Stimulated activated naive CD4-positive, alpha-beta T cell (primary cell): ENCODE data around the gene CDC42BPA.

Source experiments
- DNase-seq, 6 experiments: peaks; one replicate each; lab custom pipeline; 2025; lab: John Stamatoyannopoulos, UW

The CDC42BPA gene

DNA sequence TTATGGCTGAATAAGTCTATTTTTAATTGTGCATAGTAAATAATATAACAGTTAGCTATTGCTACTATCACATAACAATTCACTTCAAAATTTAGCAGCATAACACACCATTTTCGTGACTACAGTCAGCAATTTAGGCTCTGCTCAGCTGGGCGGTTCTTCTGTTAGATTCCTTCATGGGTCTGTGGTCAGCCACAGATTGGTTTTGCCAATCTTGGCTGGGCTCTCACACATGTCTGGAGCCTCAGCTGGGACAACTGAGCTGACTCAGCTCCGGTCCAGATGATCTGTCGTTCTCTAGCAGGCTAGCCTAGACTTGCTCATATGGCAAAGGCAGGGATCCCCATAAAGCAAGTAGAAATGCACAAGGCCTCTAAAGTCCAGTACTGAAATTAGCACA is 15.1 kb upstream of the CDC42BPA start:
- no peak for DNase-seq

DNA sequence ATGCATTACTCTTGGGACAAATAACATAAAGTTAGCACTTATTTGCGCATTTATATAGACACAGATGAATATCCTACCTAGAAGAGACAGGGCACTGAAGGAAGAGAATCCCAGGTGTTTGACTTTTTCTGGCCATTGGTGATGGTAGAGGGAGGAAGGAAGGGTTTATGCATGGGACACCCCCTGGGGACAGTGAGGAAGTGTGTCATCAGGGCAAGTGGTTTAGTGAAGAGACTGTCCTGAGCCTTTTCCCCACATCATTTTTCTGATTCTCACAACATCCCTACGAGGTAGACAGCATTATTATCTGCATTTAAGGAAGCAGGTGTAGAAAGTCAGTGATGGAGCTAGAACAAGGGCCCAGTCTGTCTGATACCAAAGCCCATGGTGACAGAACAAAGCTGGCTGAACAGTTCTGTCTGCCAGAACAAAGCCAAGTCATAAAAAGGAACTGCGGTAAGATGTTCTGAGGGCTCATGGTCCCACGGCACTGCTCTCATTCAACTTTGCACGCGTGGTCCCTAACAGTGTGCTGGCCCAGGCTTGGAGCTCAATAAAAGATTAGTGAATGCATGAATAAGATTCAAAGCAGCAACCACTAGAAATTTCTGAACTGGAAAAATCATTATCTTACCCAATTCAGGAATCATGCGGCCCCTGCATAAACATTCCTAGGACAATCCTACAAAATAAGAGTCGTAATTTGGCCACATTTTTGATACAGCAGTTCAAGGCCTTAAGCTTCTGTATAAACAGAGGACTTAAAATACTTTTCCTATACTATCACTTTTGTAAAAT is 12.2 kb upstream of the CDC42BPA start:
- DNase-seq: no peak

DNA sequence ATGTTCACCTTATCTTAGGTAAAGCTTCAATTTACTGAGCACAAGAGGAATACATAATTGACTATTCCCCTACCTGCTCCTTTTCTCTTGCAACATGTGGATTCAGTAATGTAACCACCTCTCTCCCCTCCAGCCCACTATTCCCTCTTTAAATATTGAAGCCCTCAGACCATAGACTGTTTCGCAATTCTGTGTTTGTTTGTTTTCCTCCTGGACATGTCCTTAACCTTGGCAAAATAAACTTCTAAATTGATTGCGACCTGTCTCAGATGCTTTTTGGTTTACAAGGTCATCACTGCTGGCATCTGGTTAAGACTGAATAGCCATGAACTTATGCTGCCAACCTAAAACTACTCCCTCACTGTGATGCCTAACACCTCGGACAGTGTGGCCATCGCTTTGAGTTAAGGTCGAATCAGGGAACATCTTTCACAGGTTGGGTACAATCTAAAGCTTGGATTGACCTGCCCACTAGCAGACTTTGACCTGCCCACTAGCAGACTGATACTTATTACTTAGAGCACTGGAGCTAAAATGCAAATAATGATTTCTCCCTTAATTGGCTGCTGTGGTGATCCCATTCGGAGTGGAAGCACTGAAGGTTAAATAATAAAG is 10.2 kb upstream of the CDC42BPA start:
- no peak for DNase-seq

DNA sequence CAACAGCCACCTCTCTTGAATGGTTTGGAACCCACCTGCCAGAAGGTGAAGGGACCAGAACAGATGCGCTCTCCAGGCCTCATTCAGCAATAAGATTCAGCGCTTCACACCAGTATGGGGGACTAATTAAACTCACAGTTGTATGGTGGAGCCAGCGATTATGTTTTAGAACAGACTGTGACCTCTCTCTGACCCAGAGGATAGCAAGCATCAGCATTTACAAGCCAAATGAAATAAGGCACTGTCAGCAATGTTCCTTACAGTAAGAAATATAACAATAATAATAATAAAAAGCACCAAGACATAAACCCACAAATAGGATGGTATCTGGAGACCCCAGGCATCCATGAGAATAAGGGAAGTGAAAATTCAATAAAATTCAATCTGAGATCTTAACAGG is 6.9 kb upstream of the CDC42BPA start:
- no peak for DNase-seq

DNA sequence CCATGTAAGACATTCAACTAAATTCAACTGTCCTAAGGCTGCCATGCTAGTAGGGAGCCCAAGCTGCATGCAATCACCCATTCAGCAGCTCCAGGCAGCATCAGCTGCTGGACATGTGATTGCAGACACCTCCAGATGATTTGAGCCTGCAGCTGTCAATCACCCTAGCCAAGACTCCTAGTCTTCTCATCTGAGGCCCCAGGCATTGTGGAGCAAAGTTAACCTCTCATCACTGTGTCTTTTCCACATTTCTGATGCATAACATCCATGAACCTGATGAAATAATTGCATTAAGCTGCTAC is 5.6 kb upstream of the CDC42BPA start:
- DNase-seq: no peak

DNA sequence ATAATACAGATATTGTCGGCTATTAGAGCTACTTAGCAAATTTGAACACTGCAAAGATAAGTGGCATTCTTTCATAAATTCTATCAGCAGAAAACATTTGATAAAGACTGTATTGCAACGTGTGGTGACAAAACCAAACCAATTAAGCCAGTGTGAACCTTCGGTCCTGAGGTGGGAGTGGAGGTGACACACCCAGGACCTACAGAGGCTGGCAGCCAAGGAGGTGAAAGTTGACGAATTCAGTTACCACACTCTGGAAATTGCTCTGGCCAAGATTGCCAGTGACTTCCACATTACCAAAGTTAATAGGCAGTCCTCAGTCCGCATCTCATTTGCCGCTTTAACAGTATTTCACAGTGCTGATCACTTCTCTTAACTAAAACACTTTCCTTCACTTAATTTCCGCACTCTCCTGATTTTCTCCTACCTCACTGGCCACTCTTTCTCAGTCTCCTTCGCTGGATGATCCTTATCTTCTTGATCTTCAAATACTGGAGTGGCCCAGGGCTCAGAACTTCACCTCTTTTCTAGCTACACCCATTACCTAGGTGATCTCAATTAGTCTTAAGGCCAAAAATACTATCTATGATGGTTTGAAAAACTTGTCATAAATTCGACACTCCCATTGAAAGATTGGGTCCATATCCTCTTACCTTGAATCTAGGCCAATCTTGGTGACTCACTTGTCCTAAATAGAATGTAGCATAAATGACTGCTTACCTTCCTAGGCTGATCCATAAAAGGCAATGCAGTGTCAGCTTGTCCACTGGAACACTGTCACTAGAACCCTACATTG is 5.1 kb upstream of the CDC42BPA start:
- no peak for DNase-seq

DNA sequence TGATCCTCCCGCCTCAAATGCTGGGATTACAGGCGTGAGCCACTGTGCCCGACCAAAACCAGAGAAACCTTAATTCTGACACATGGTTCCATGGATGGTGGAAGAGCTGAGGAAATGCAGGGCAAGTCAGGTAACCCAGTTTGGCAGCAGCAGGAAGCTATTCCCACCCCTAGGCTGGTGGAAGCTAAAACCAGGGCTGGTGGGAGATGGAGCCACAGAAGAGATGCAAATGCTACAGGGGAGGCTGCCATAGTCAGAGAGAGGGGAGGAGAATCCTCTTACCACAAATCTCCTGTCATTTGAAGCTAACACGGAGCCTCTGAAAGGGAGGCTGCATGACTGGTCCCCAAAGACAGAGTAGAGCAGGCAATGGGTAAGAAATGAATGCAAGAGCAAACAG is 4.1 kb upstream of the CDC42BPA start:
- DNase-seq: no peak

DNA sequence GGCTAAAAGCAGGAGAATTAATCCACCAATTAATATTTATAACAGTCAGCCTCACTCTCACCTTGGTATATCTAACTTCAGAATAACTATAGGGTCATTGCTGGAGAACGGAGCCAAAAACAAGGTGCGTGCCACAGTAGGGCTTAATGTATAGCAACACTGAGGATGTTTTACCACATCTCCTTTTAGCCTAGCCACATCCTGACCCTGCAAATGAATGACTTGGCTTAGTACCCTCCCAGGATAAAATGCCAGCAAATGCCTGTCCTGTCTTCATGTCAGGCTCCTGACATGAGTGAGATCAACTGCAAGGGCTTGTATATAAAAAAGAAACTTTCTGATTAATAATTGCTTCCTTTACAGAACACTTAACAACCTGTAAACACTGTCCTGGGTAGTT is 2.7 kb upstream of the CDC42BPA start:
- no peak for DNase-seq

DNA sequence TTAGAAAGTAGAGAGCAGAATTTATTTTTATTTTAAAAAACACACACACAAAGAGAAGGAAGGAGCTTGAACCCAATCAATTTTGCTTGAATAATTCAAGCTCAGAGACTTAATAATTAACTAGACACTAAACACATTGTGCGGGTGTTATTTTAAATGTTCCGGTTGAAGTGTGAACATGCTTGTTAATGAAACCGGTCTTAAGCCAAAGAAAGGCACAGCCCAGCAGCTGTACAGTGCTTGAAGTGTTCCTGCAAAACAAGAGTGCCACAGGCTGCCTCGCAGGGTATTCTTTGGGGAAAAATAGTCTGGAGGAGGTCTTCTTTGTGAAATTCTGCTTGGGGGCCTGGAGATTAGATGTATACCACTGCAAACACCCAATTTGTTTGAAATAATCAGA is 2.2 kb upstream of the CDC42BPA start:
- no peak for DNase-seq

DNA sequence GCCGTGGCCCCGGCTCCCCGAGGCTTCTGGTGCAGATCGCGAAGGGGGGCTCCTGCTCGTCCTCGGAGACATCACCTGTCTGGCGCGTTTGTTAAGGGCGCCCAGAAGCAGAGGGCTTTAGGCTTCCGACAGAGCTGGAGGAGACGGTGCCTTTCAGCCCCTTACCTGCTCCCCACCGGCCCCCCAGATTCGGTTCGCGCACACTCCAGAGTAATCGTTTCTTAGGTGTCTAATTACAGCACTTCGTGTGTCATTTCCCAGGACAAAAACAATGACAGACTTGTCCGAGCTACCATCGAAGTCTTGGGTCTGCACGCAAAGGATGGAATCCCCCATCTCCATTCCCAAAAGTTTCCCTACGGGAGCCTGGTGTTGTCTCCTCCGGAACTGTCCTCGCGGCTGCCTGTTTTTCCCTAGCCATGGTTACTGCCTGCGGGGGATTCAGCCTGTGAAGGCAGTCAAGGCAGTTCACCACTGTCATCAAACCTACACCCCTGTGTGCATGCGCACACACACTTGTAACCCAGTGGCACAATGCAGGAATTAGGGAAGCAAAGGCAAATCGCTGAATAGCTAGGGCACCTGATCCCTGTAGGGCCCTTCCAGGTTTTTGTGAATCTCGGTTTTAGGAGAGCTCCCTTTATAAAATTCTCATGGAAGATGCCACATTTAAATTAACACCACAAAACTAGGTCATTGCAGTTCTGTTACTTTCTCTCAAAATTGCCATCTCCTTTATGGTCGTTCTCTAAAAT is 738 bp upstream of the CDC42BPA start:
- DNase-seq: peak in 2 of 6 experiments; percentile 20 to 27

DNA sequence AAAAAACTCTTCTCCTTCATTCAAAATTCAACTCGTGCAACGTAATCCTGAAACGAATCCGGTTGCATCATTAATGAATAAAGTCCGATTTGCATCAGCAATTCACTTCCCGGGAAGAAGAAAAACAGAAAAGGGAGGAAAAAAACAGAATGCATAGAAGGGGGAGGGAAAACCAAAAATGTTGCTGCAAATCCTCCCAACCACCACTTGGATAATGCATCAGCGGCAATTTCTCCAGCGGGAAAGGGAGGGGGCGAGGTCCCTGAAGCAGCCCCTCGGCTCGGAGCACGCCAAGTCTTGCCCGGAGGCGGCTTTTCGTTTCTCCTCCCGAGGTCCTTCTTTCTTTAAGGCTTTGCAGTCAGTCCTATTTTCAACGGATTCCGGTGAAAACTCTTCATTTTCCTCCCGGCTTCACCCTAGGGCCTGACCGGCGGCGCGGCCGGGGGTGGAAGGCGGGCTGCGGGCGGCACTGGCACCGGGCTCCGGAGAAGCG is 723 bp downstream of the CDC42BPA start:
- DNase-seq: no peak

DNA sequence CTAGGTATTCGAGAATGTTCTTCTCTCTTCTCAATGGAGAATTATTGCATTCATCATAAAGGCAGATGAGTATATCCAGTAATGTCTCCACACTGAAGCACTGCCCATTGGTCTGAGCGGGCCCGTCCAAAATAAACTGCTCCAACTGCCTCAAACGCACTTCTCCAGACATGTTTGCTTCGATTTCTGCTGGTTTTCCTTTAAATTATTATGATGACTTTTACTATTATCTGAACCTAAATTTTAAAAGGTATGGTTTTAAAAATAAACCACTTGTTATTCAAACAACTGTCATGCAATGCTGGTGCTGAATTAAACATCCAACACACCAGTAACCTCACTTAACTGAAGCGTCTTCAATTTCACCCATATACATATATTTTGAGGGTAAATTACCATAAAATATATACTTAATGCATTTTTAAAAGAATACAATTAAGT is 1.3 kb downstream of the CDC42BPA start:
- DNase-seq: no peak

DNA sequence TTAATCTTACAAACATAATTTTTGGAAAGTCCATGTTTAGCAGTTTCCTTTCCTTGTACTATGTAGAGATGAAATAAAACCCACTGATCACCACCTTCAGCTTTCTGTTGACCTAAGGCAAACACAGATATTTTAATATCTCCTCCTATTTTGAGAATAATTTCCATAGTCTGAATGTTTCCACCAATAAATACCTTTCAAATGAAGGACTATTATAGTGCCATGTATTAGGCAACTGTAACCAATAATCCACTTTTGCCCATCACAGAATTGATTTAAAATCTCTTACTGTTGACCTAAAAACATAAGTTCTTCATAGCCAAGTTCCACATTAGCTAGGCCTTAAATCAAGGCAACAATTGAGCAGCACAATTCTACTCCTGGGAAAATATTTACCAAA is 1.8 kb downstream of the CDC42BPA start:
- DNase-seq: no peak

DNA sequence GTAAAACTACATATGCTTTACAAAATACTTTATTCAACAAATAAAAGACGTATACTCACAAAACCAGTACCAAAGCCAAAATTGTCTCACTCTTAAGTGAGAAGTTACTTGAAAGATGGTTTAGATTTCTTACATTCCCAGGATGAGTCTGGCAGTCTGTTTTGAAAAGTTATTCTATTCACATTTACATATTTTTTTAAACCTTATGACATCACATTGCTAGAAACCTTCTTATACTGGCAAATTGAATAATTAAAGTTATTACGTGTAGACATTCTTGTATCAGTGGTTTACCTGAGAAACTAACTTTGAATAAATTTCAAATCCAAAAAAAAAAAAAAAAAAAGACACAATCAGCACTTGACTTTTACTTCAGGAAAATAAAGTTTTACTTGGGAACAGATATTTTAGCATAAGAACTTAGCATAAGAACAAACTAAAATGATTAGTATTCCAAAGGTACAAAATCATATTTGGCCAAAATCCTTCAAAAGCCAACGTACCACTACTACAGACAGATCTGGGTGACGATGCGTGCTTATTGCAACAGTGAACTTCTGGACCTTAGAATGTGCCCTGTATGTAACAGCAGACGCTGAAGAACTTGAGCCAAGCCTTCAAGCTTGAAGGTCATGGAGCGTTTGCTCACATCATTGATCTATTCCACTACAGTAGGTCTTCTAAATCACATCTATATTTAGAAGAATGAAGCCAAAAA is 2.5 kb downstream of the CDC42BPA start:
- DNase-seq: no peak

DNA sequence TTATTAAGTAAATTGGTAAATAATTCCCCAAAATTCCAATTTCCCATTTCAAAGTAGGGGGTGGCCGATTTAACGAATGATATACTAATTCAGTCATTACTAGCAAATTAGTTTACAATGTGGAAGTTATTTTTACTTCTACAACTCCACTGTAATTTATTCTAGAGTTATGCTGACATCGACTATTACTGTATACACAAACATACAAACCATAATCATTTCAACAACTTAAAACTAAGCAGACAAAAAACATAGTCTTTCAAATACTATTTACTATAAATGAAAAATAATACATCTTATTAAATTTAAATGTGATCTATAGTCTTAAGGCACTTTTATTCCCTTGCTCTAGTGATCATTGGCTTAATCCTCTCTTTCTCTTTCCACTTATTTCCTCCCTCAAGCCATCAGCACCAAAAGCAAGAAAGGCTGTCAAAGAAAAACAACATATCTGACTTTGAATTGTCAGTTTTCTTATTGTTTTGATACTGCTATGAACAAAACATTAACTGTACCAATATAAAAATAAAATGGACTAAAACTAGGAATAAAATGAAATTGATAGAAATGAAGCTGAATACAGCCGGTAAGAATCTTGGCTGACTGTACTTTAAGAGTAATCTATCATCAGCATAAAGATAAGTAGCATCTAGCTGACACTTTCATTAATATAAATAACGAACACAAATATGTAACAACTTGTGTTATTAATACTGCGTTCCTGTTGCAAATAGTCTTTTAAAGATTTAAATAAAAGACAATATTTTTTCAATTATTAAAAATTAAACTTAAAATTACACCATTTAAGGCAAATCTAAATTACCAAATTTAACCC is 4.1 kb downstream of the CDC42BPA start:
- DNase-seq: no peak

DNA sequence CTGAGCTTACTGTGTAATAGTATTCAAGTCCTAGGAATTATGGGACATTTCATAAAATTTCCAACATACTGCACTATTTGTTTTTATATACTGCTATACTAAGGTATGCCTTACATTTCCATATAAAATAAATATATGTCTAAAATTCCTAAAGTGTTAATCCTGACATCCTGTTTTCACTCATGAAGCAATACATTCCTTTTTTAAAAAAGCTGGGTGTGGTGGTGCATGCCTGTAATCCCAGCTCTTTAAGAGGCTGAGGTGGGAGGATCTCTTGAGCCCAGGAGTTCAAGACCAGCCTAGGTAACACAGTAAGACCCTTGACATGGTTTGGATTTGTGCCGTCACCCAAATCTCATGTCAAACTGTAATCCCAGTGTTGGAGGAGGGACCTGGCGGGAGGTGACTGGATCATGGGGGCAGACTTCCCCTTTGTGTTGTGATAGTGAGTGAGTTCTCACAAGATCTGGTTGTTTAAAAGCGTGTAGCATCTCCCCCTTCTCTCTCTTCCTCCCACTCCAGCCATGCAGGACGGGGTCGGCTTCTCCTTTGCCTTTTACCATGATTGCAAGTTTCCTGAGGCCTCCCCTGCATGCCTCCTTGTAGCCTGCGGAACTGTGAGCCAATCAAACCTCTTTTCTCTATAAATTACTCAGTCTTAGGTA is 5.8 kb downstream of the CDC42BPA start:
- DNase-seq: no peak

DNA sequence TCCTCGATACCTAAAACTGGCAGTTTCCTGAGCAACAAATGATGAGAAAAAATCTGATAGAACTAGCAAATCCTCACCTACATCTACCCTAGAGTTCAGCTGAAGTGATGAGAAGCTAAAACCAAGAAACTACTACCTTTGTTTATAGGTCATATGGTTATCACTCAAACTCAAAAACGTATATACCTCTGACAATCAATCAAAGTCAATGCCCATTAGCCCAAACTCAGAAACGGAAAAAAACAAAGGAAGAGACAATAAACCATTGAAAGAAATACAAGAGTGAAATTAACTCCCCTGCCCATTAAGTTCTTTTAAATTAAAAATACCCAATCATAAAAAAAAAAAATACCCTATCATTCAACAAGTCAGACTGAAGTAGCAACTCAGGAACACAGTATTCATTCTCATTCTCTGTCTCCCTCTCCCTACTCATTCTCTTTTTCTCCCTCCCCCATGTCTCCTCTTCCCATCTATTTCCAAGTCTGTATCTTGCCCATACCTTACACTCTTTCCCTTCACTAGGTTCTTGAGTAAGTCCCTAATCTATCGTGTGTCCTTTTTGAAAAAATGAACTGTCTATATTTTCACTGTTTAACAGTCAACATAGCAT is 6.8 kb downstream of the CDC42BPA start:
- no peak for DNase-seq

DNA sequence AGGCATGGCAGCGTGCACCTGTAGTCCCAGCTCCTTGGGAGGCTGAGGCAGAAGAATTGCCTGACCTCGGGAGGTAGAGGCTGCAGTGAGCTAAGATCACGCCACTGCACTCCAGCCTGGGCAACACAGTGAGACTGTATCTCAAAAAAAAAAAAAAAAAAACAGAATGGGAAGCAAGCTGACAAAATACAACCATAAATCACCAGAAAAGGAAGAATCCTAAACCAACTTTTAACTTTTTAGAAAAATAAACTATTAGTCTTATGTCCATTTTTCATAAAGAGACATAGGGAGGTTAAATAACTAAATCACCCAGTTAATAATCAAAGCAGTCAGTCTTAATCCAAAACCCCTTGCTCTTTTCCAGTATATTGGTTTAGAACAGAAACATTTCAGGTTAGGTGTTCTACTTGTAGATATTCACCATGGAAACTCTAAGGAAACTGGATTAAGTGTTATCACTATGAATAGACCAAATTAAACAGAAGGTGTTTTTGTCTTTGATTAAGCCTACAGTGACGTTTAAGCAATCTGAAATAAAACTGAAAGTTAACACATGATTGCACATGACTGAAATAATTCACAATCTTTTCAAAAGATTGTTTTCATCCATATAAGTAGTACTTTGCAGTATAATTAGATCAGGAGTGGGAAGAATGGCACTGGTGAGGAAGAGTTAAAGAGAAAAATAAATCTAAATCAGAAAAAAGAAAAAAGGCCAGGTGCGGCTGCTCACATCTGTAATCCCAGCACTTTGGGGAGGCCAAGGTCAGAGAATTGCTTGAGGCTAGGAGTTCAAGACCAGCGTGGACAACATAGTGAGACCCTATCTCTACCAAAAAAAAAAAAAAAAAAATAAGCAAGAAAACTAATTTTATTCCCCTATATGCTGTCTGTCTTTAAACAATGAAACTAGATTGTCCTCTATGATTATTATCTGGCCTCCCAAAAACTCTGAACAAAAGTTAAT is 9.6 kb downstream of the CDC42BPA start:
- DNase-seq: no peak
